Stimulated activated CD4-positive, alpha-beta T cell treated with anti-CD3 and anti-CD28 coated beads, Interleukin-1b, Interleukin-23, amount 100 ng/mL, for 4 hours (primary cell): Measurements from ENCODE around the gene NTF3.
"Not testable (repeated sequence)": the region's sequence is repeated elsewhere in the genome, so short reads cannot be mapped to it uniquely, and the experiment has no call there.

Experiments used
- DNase-seq, 2 donors: peaks; one replicate each; pipeline ENCODE4 v3.0.0-alpha.2; 2020; ENCODE audit warnings: low read depth in 2 of 2

The NTF3 gene

GRCh38 chr12:5534426-5535199, 102.7 kb downstream of the NTF3 start:
- DNase-seq: no peak

DNA sequence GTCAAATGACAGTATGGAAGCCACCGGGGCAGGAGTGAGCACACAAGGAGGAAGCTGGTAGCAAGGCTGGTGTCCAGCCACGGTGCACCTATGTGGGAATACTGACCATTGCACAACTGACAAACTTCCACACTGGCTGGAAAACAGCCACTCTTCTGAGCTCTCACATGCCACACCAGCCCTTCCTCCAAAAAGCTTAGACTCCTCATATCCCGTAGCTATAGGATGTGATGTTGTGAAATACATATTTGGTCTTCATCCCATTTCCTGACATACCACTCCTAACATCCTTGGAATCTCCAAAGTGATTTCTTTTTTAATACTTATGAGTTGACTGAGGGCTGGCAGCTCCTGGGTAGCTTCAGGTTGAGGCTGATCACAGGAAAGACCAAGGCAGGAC, 103.6 kb downstream of the NTF3 start:
- no peak for DNase-seq

- DNase-seq: not testable (repeated sequence)
These were observed 105.2 kb downstream of the NTF3 start for GRCh38 chr12:5537026-5537615.

- DNase-seq: no peak
These were observed 105.9 kb downstream of the NTF3 start for GRCh38 chr12:5537771-5538170.
